NOMO-1 treated with DMSO at 0.1 percent for 48 hours (cell line): ENCODE measurements around the gene CCDC102A.
A peak's percentile ranks its signal among the peaks of the same experiment; 100 is the strongest.

Experiments
- DNase-seq: peaks from one replicate; lab custom pipeline; 2025; ENCODE audit not compliant: unreplicated experiment; lab: John Stamatoyannopoulos, UW

The CCDC102A gene

DNA sequence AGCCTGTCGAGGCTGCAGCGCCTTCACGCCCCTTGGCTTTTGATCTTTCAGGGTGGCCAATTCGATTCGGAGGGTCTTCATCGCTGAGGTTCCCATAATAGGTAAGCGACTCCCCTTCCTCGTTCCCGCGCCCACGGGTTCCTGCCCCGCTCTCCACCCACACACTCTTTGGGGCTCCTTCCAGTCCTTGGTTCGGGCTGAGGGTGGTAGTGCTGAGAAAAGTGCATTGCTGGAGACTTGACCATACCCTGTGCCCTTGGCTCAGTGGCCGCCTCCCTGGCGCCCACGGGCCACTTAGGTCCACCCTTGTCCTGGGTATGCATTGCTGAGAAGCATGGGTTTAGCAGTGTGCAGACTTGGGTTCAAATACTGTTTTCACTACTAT lies 73.4 kb downstream of the CCDC102A start:
- no peak for DNase-seq

DNA sequence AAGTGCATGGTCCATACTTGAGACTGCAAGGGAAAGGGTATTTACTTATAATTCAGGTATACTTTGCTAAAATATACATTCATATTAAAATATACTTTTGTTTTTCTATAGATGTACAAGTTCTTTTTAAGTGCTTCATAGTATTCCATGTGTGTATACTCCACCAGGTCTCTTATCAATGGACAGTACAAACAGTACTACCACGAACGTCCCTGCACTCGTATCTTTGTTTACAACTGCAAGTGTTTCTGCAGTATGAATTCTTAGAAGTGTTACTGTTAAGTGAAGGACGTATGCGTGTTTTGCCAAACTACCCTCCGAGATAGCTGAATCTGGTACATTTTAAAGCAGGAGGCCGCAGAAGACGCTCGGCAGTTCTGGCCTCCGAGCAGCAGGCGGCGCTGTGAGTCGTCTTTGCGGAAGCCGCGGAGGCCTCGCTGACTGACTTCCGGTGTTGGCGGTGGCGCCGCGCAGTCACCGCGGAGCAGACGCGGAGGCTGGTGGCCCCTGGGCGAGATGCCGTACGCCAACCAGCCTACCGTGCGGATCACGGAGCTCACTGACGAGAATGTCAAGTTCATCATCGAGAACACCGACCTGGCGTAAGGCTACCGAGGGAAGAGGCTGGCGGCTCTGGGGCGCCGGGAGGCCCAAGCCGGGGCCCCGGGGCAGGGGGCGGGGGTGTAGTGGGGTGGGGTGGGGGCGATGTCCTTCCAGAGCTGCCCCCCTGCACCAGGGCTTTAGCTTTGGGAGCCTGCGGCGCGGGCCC lies 74.0 kb downstream of the CCDC102A start, which contains the start of gene POLR2C:
Gene POLR2C (plus strand): TSS at position 471 of the 769 bp plus-strand sequence. CDS start 46 bp downstream, at position 517.
- peak; percentile 84 for DNase-seq
